GDM1 (cell line): ENCODE results near the gene PDK4.

Experiments
- DNase-seq: peaks from one replicate; lab custom pipeline; 2025; lab: John Stamatoyannopoulos, UW

The PDK4 gene

DNA sequence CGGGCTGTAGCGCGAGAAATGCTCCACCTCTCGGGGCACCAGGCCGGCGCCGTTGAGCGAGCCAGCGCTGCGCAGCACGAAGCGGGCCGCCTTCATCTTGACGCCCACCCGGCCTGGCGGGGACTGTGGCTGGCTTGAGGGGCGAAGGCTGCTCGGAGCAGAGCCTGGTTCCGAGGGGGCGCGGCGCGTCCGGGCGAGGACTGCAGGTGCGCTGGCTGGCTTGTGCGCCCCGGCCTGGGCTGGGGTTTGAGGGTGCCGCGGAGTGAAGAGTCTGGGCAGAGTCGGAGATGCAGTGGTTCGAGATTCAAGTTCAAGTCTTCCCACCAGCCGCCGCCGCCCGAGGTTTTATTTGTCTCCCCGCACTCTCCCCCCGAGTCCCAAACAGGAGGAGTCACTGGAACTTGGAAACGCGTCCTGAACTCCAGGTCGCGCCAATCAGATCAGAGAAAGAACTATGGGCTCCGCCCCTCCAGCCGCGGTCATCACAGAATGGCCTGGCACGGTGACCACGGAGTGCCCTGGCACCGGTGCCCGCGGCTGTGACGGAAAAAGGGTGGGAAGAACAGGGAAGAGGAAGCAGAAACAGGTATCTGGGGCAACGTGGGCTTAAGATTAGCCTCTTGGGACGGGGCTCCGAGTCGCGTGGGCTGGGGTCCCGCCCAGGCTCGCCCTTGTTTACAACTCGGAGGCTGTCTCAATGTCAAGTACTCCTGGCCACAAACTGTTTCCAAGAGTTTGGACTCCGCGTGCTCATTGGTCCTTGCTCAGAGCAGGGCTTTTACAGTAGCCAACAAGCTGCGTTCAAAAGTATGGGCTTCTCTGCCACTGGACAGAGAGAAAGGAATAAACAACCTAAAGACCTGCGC is at the start of gene PDK4:
PDK4 (minus strand) TSS at position 319 of the 866 bp plus-strand sequence; CDS start at position 96, 223 bp downstream.
- no peak for DNase-seq

DNA sequence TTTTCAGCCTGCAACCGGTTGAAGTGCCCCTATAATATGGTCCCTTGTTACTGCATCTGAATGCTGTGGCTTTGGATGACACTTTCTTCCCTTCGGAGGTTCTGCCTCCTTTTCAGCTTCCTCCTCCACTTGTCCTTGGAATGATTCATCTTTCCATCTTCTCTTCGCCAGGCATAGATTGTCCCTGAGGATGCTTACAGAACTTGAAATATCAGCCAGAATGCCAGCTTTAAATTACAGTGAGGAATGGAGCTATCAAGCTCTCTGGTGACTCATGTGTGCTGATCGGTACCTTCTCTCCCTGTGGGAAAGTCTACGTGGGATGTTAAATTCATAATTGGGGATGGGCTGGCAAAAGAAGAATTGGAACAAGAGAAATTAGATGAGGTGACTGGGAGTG is 45.9 kb upstream of the PDK4 start:
- DNase-seq = no peak

DNA sequence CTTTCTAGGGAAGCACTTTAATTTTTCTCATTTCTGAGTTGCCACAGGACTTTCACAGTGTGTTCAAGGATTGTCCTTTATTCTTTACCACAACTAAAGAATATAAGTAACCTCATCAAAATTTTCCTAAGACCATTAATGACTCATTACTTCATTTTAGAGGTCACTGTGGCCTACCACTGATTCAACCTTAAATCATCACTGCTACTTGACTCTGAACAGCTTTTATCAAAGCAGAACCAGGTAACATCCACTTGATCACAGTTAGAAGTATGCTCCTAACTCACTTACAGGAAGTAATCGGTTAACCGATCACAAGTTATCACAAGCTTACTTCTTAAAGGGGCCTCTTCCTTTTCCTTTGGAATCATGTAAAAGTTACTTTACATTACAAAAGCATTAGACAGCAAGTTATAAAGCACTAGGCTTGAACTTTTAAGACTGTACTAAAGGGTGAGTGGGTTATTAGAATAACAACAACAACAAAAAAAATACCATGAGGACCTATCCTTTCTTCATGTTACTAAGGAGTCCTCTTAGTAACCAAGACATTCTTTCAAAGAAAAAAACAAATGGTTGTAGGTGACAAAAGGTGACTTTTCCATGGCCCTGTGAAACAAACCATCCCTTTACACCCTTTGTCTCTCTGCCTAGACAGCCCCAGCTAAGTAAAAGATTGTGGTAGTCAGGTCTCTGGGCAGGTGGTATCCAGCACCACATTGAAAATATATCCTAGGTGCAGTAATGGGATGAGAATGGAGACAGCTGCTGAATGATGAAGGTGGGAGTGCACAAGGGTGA is 40.0 kb upstream of the PDK4 start:
- no peak for DNase-seq

DNA sequence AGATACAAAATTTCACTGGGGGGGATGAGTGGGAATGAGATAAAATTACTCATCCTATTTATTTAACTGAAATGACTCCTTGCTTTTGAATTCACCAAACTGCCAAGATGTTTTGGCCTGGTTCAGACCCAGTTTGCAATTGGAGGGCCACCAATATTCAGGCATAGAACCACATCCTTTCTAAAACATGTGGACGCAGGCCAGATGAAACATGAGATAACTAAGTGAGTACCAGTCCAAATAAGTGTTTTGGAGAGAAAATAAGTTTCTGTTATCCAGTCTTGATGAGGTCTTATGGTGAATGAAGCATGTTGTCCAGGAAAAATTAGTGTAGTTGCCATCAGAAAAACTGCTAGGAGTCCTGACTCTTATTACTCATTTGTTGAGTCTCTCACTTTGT is 36.3 kb upstream of the PDK4 start:
- no peak for DNase-seq

DNA sequence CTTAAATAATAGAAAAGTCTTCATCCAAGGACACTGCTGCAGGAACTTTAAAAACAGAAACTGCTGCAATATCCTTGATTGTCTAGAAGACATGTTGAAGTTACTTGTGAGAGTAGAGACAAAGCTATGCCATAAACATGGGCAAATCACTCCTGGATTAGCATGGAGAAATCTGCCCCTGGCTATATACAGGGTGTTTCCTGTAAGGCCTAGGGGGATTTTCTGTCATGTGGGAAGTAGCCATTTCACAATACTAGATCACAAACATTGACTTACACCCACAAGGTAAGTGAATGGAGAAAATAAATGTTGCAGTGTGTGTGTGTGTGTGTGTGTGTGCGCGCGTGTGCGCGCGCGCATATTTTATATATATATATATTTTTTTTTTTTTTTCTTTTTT is 35.2 kb upstream of the PDK4 start:
- no peak for DNase-seq

DNA sequence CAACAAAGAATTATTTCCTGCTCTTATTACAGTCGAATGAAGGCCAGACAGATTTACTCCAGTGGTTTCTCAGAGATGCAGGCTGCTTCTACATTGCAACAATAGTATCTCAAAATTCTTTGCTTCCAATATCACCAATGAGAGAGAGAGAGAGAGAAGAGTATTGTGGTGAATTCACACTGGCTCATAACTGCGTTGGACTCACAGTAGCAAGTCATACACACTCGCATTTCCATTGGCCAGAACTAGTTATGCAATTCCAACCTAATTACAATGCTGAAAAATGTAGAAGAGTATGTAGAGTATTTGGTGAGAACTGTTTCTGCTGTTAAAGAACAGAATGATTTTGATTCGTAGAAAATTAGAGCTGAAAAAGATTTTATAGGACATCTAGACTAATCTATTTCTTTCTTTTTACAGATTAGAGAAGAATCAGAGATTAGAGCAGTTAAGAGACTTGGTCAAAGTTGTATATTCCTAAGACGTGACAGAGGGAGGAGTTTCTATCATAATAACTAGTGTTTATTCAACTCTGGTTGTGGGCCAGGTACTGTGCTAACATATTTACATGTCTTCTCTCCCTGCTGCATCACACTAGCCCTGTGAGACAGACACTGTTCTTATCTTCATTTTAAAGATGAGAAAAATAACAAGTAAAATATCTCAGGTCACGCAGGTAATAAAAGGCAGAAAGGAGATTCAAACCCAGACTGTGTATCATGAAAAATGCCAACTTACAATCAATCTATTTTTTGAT is 34.6 kb upstream of the PDK4 start:
- DNase-seq = no peak

DNA sequence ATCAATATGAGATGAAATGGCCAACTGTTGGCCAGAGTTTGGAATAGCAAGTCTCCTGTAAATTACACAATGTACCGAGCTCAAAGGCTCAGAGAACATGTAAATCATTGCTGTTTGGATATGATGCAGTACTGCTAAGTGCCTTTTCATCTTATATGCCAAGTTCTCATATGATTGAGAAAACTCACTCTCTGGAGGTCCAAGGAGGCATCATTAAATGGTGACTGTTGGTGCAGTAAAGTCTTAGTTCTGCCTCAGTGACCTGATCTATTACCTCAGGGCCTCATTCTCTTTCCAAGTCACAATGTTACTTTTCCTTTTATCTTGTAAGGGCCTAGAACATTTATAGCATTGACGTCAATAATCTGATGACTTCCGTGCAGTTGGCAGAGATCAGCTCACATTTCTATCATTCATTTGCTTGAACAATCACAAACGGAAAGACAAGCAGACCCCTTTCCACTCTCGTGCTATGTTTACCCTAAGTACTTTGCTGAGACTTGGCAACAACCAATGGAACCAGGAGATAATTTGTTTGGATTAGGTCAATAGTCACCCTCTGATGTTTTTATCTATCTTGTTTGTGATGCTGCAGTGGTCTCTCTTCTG is 32.6 kb upstream of the PDK4 start:
- DNase-seq = no peak

DNA sequence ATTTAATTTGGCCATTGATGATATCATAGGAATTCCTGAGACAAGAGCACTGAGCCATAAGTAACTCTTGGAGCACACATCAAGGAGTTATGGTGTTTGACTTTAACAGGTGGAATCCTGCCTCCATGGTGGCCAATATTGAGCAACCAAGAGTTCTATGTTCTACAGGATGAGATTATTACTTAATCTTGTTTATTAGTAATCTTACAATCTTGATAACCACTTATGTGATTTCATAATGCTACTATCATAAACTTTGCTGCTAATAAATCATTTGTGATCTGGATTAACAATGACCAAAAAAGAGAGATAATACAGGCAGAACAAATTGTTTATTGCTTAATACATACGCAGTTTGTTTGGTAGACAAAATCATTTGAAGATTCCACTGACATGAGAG is 27.5 kb upstream of the PDK4 start:
- DNase-seq = no peak

DNA sequence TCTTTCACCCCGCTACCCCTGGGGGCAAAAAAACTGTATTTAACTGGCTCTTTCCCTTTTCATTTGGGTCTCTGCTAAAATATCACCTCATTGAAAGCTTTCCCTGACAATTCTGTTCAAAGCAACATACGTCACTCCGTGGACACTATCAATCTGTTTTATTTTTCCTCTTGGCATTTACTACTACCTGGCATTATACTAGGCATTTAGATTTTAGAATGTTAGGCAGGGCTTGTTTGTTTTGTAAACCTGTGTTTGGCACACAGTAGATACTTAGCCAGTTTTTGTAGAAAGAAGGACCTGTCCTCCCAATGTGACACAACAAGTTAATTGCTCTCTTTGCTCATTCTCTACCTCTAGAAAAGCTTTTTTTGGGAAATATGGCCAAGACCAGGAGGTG is 26.5 kb upstream of the PDK4 start:
- DNase-seq = no peak

DNA sequence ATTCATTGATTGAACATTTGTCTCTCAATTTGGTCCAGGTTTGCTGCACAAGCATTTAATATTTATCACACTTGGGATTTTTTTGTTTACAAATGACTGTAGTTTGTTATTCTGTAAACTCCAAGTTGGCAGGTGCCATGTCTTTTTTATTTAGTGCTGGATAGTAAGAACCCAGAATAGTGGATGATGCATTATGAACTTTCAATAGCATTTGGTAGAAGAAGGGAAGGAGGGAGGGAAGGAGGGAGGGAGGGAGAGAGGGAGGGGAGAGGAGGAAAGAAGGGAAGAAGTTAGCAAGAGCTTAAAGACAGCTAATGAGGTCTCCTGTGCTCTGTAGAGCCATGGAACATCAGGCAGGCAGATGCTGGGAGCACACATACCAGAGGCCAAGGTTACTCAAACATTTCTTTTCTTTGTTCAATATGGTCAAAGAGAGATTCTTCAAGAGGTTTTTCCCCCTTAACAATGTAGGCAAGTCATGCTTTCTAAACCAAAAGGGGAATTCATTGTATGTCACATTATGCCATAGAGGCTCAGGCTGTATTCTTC is 25.8 kb upstream of the PDK4 start:
- DNase-seq = no peak

DNA sequence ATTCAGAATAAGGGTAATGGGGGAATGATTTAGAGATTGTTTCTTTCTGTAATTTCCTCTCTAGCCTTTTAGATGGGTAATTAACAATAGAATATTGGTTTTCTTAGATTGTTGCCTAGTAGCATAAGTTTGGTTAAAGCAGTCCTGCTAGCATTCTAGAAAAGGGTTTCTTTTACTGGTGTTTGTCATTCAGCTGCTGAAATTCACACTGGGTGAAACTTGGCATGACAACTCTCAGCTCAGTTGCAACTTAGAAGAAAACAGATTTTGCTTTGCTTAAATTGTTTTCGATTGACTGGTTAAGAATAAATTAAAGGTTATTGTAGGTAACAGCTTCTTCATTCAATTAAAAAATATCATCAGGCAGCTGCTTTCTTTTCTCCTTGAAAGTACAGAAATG is 25.1 kb upstream of the PDK4 start:
- DNase-seq = no peak

DNA sequence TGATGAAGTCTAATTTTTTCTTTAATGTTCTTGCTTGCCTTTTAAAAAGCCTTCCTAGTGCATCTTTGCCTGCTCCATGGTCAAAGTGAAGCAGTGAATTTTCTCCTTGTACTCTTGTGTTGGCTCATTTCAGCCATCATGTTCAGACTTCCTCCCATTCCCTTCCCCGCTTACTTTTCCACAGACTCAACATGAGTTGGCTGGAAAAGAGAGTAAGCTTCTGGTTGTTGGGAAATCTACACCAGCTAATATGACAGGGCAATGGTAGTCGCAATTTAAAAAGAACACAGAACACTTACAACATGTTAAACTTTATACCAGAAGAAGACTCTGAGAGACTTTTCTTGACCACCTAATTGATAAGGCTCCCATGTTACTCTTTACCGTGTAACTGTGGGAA is 24.3 kb upstream of the PDK4 start:
- DNase-seq = no peak

DNA sequence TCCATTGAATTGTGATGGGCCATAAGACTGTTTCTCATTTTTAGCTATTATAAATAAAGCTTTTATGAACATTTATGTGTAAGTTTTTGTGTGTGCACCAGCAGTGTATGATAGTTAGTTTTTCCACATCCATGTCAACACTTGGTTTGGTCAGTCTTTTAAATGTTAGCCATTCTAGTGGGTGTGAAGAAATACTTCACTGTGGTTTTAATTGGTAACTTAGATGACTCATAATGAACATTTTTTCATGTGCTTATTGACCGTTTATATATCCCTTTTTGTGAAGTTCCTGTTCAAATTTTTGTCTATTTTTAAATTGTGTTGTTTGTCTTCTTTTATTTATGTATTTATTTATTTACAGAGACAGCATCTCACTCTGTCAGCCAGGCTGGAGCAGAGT is 23.6 kb upstream of the PDK4 start:
- no peak for DNase-seq

DNA sequence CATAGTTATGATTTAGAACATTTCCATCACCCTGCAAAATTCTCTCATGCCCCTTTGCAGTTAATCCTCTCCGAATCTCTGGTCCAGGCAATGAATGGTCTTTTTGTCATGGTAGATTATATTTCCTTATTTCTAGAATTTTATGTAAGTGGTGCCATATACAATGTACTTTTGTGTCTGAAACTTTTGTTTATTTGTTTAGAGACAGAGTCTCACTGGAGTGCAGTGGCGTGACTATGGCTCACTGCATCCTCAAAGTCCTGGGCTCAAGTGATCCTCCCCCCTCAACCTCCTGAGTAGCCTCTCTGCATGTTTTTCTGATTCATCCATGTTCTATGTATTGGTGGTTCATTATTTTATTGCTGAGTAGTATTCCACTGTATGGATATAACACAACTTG is 23.2 kb upstream of the PDK4 start:
- no peak for DNase-seq

DNA sequence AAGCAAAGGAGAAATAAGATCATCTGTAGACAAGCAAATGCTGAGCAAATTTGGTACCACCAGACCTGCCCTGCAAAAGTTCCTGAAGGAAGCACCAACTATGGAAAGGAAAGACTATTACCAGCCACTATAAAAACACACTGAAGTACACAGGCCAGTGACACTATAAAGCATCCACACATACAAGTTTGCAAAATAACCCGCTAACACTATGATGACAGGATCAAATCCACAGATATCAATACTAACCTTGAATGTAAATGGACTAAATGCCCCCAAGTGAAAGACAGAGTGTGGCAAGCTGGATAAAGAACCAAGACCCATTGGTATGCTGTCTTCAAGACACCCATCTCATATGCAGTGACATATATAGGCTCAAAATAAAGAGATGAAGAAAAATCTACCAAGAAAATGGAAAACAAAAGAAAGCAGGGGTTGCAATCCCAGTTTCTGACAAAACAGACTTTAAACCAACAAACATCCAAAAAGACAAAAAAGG is 18.2 kb upstream of the PDK4 start:
- no peak for DNase-seq

DNA sequence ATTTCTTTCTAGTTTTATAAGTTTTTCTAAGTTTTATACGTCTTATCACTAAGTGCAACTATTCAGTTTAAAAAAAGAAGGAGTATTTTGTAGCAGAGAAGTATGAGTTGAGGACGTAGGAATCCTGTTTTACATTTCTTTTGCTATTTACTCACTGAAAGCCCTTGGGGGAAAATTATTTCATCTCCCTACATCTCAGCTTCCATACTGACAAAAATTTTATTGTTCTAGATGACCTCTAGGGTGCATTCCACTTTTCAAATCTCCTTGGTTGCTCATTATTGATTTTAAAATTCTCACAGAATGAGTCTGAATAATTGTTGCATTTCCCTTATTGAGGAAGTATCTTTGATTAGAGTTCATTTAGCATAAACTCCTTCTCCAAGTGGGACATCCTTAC is 14.9 kb upstream of the PDK4 start:
- no peak for DNase-seq

DNA sequence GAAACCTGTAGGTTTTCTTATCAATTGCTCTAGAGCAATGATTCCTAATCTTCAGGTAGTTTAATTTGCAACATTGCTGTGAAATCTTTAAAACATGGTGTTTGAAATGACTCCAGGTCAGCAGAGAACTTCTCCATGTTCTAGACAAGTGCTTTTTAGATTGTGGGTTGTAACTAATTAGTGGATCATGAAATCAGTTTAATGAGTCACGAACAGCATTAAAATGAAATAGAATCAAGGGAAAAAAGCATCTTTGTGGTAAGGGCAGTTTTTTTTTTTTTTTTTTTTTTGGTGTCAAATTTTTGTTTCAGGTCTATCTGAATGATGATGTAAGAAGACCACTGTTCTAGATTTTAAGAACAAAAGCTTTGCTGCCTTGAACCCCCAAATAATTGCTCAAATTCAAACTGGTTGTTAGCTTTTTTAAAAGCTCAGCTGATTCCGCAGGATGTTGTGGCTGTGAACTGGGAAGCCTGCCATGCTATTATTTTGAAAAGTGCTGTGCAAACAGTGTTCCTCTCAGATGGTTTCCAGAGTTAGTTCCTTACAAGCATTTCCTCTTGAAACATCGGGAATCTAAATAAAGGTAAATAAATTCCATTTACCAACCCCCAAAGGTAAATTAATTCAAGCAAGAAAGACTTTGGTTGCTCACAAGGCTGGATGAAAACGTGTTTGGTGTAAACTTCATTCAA is 13.1 kb upstream of the PDK4 start:
- no peak for DNase-seq

DNA sequence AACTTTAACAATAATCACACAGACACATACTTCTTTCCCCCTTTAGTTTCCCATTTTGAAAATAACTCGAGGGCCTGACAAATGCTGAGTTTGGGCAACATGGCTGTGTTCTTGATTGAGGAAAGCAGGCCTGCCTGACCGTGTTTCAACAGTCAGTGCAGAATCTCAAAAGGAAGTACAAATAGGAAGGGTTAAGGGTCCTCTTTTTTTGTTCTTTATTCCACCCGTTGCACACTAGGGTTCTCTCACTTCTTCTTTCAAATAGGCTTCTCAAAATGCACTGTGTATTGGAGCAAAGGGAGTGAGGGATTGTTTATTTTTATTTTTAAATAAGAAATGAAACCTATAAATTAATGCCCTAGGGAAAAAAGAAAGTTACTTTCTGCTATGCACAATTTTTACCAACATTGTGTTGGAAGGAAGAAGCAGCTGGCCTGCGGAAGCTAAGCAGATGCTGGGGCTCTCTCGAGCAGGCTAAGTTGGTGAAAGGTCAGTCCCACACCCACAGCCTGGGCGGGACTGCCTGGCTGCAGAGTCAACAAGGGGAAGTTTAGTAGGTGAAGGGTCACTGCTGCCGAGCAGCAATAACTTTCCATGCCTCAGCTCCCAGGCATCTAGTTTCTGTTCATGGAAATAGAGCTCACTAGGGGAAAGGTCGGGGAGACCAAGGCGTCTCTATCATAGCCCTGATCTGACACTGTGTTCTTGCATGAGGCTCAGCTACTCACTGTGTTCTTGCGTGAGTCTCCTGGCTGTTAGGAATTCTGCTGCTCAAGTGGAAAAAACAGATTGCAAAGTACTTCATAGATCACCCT is 12.2 kb upstream of the PDK4 start:
- DNase-seq = no peak

DNA sequence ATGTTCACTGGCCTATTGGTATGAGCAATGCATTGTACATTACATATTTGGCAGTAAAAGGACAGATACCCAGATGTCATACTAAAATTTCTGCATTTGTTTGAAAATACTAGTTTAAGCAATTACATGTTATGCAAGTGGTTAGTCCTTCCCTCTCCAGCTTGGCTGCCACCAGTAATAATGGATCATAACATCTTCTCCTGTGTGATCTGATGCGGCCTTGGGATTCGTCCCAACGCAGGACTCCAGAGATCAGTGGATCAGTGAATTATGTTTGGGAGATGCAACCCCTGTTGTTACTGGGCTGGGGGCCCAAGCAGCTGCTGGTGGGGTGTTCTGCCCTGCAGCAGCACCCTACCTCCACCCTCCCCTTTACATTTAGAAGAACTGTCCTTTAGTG is 11.2 kb upstream of the PDK4 start:
- DNase-seq = no peak

DNA sequence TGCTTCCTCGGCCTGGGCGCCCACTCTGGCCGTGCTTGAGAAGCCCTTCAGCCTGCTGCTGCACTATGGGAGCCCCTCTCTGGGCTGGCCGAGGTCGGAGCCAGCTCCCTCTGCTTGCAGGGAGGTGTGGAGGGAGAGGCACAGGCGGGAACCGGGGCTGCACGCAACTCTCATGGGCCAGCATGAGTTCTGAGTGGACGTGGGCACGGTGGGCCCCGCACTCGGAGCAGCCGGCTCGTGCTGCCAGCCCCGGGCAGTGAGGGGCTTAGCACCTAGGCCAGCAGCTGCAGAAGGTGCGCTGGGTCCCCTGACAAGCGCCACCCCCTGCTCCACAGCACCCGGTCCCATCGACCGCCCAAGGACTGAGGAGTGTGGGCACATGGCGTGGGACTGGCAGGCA is 9.0 kb upstream of the PDK4 start:
- DNase-seq = no peak
